Measurements from ENCODE around the gene IL23A. TPM values are rescaled to one million over a fixed set of nuclear protein-coding genes. Genes with fewer than 3 reads are reported as not detected.

Gene IL23A
- total and polyA plus RNA-seq, 2 donors from 2014 or later: 0.88 TPM; not detected in 1

DNA sequence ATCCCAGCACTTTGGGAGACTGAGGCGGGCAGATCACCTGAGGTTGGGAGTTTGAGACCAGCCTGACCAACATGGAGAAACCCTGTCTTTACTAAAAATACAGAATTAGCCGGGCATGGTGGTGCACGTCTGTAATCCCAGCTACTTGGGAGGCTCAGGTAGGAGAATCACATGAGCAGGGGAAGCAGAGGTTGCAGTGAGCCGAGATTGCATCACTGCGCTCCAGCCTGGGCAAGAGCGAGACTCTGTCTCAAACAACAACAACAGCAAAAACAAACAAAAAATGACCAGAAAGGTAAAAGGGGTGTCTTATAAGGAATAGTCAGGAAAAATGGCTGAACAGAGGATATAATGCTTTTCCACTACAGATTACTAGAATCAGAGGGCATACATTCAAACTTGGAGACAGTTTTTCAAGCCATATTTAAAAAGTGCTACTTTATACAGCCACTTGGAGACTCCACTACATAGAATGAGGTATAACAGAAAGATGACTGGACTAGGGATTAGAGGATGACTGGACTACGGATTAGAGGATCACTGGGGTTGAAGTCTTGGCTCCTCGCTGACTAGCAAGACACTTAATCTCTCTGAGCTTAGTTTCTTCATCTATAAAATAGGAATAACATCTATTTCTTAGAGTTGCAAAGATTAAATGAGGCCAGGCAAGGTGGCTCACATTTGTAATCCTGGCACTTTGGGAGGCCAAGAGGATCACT, 33.7 kb upstream of the IL23A start:
- DNase-seq (no peak), FAIRE-seq (no peak)
- peaks cover 0 to 16% (median 7%) of the 10 kb centered on the region in 3 donors for H3K4me1 ChIP-seq (ENCODE audit: control insufficient read depth in 2 of 3, insufficient read depth in 2 of 3, low read depth in 1 of 3, low read length in 3 of 3)
- TF ChIP-seq, protein P1, sequence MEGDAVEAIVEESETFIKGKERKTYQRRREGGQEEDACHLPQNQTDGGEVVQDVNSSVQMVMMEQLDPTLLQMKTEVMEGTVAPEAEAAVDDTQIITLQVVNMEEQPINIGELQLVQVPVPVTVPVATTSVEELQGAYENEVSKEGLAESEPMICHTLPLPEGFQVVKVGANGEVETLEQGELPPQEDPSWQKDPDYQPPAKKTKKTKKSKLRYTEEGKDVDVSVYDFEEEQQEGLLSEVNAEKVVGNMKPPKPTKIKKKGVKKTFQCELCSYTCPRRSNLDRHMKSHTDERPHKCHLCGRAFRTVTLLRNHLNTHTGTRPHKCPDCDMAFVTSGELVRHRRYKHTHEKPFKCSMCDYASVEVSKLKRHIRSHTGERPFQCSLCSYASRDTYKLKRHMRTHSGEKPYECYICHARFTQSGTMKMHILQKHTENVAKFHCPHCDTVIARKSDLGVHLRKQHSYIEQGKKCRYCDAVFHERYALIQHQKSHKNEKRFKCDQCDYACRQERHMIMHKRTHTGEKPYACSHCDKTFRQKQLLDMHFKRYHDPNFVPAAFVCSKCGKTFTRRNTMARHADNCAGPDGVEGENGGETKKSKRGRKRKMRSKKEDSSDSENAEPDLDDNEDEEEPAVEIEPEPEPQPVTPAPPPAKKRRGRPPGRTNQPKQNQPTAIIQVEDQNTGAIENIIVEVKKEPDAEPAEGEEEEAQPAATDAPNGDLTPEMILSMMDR (IDR thresholded peaks at IDR 0.05; ENCODE audit: borderline replicate concordance, extremely low read depth, insufficient read depth): no peak
- no peaks in the 10 kb centered on the region for H3K27me3 ChIP-seq (ENCODE audit: control insufficient read depth, insufficient read depth, low read length)
- intact Hi-C loops (cut with DNase I): no loop called here
- H3K4me3 ChIP-seq (ENCODE audit: low read length in 3 of 3): no peak overlapping the region
- peaks cover 0 to 18% (median 4%) of the 10 kb centered on the region in 3 donors for H3K36me3 ChIP-seq (ENCODE audit: control insufficient read depth in 2 of 3, insufficient read depth in 3 of 3, low read length in 3 of 3)
- no peak overlapping the region for H3K9ac ChIP-seq (ENCODE audit: low read length in 3 of 3)
- H3K27ac ChIP-seq (ENCODE audit: low read depth in 2 of 2, low read length in 2 of 2): no peak overlapping the region
- H3K9me3 ChIP-seq (ENCODE audit: control insufficient read depth in 2 of 3, insufficient read depth in 1 of 3, low read length in 3 of 3): no peaks in the 10 kb centered on the region

DNA sequence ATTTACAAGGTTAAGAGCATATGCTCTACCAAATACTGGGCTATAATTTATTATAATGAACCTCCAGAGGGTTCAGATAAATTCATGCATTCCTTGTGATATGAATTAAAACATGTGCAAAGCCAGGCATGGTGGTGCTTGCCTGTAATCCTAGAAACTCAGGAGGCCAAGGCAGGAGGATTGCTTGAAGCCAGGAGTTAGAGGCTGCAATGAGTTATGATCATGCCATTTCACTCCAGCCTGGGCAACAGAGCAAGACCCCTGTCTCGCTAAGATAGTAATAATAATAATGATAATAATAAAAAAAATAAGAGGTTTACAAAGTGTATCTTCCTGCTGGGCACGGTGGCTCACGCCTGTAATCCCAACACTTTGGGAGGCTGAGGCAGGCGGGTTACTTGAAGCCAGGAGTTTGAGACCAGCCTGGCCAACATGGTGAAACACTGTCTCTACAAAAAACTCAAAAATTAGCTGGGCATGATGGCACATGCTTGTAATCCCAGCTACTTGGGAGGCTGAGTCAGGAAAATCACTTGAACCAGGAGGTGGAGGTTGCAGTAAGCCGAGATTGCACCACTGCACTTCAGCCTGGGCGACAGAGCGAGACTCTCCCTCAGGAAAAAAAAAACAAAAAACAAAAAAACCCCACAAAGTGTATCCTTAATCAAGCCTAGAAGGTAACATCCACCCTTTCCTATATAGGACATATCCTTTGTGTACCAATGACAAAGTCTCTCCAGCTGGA, 31.3 kb upstream of the IL23A start:
- Histone ChIP-seq H3K4me1 (ENCODE audit: control insufficient read depth in 2 of 3, insufficient read depth in 2 of 3, low read depth in 1 of 3, low read length in 3 of 3) (no peaks in the 10 kb centered on the region), H3K9ac (ENCODE audit: low read length in 3 of 3) (no peak overlapping the region), H3K36me3 (ENCODE audit: control insufficient read depth in 2 of 3, insufficient read depth in 3 of 3, low read length in 3 of 3) (peaks cover 5 to 18% (median 10%) of the 10 kb centered on the region in 3 donors), H3K27ac (ENCODE audit: low read depth in 2 of 2, low read length in 2 of 2) (no peak overlapping the region), H3K27me3 (ENCODE audit: control insufficient read depth, insufficient read depth, low read length) (no peaks in the 10 kb centered on the region), H3K4me3 (ENCODE audit: low read length in 3 of 3) (no peak overlapping the region), H3K9me3 (ENCODE audit: control insufficient read depth in 2 of 3, insufficient read depth in 1 of 3, low read length in 3 of 3) (no peaks in the 10 kb centered on the region)
- TF ChIP-seq, protein P1 (IDR thresholded peaks at IDR 0.05; ENCODE audit: borderline replicate concordance, extremely low read depth, insufficient read depth): no peak
- DNase-seq (no peak), FAIRE-seq (no peak)
- intact Hi-C loops (cut with DNase I): no loop called here

DNA sequence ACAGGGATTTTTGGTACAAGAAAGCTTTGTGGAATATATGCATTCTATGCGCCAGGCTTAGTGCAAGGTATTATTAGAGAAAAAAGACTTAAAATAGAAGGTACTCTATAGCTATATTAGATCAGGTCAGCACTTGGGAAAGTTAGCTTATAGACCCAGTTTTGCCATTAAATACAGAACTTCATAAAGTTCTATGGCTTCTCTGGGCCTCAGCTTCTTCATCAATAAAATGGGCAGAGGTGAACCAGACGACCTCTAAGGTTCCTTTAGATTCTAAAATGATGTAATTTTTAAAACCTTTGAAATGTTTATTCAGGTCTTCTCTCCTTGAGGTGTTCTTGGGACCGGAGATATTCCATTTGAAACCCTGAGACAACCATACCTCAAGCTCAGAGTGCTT, 30.0 kb upstream of the IL23A start:
- no peak overlapping the region for H3K4me3 ChIP-seq (ENCODE audit: low read length in 3 of 3)
- H3K27ac ChIP-seq (ENCODE audit: low read depth in 2 of 2, low read length in 2 of 2): no peak overlapping the region
- no peak overlapping the region for H3K9ac ChIP-seq (ENCODE audit: low read length in 3 of 3)
- TF ChIP-seq, protein P1 (IDR thresholded peaks at IDR 0.05; ENCODE audit: borderline replicate concordance, extremely low read depth, insufficient read depth): no peak
- peaks cover 5 to 18% (median 10%) of the 10 kb centered on the region in 3 donors for H3K36me3 ChIP-seq (ENCODE audit: control insufficient read depth in 2 of 3, insufficient read depth in 3 of 3, low read length in 3 of 3)
- FAIRE-seq (no peak), DNase-seq (no peak)
- H3K4me1 ChIP-seq (ENCODE audit: control insufficient read depth in 2 of 3, insufficient read depth in 2 of 3, low read depth in 1 of 3, low read length in 3 of 3): no peaks in the 10 kb centered on the region
- intact Hi-C loops (cut with DNase I): no loop called here
- no peaks in the 10 kb centered on the region for H3K9me3 ChIP-seq (ENCODE audit: control insufficient read depth in 2 of 3, insufficient read depth in 1 of 3, low read length in 3 of 3)
- H3K27me3 ChIP-seq (ENCODE audit: control insufficient read depth, insufficient read depth, low read length): no peaks in the 10 kb centered on the region

All from kidney (tissue), 14 donors.